HepG2 (cell line): Measurements from ENCODE around the gene NDST1. TPM values are rescaled to one million over a fixed set of nuclear protein-coding genes. Genes with fewer than 3 reads are reported as not detected.

Experiments used
- CENPT ChIP-seq: sonication (generic); formaldehyde crosslinking; IDR thresholded peaks from 2 replicates; pipeline ENCODE4 v1.8.0; 2022; ENCODE audit warnings: low read depth, mild to moderate bottlenecking, moderate library complexity, missing genetic modification reagents
- DZIP1 ChIP-seq: sonication (generic); formaldehyde crosslinking; IDR thresholded peaks from 2 replicates; pipeline ENCODE4 v1.5.0; 2020; ENCODE audit warnings: mild to moderate bottlenecking, missing genetic modification reagents
- MAFK ChIP-seq, 2 experiments: IDR thresholded peaks in 1 of 2; conservative IDR thresholded peaks in 1 of 2; 2 replicates each; pipeline ENCODE4 v1.6.1; 2011; ENCODE audit warnings: improper control_type of control experiment in 2 of 2, low read length in 2 of 2
- MATR3 ChIP-seq: sonication (generic); formaldehyde crosslinking; IDR thresholded peaks from 2 replicates; pipeline ENCODE4 v1.4.0; 2020; ENCODE audit warnings: missing genetic modification reagents
- MAZ ChIP-seq, 2 experiments: sonication (generic) in 1 of 2; formaldehyde crosslinking in 1 of 2; IDR thresholded peaks; 2 replicates each; pipeline versions ENCODE4 v1.5.0 to v1.6.1; 2012 to 2020; ENCODE audit warnings: low read depth in 2 of 2, mild to moderate bottlenecking in 2 of 2, borderline replicate concordance in 1 of 2, improper control_type of control experiment in 1 of 2, low read length in 1 of 2, missing genetic modification reagents in 1 of 2, moderate library complexity in 1 of 2
- MBNL3 ChIP-seq: fragments of 250-450 bp; sonication (Bioruptor Pico); conservative IDR thresholded peaks from 2 replicates; pipeline ENCODE4 v1.8.0; 2022; ENCODE audit warnings: mild to moderate bottlenecking, inconsistent platforms
- MED1 ChIP-seq: sonication (generic); formaldehyde crosslinking; IDR thresholded peaks from 2 replicates; pipeline ENCODE4 v1.4.0; 2020; ENCODE audit warnings: missing genetic modification reagents
- NFE2L1 ChIP-seq: sonication (generic); formaldehyde crosslinking; IDR thresholded peaks from 2 replicates; pipeline ENCODE4 v1.4.0; 2020; ENCODE audit warnings: missing genetic modification reagents, mild to moderate bottlenecking, borderline replicate concordance
- NFIC ChIP-seq: IDR thresholded peaks from 2 replicates; pipeline ENCODE4 v1.6.1; 2012; ENCODE audit warnings: mild to moderate bottlenecking, low read length, inconsistent platforms
- PAX8 ChIP-seq: sonication (generic); formaldehyde crosslinking; IDR thresholded peaks from 2 replicates; pipeline ENCODE4 v1.8.0; 2022; ENCODE audit warnings: mild to moderate bottlenecking, missing genetic modification reagents, borderline replicate concordance
- ZBTB1 ChIP-seq: sonication (generic); formaldehyde crosslinking; IDR thresholded peaks from 2 replicates; pipeline ENCODE4 v1.4.0; 2020; ENCODE audit warnings: missing genetic modification reagents, borderline replicate concordance
- ZBTB10 ChIP-seq: sonication (generic); formaldehyde crosslinking; IDR thresholded peaks from 2 replicates; pipeline ENCODE4 v1.4.0; 2020; ENCODE audit warnings: missing genetic modification reagents, borderline replicate concordance
- ZNF501 ChIP-seq: sonication (generic); formaldehyde crosslinking; IDR thresholded peaks from 2 replicates; pipeline ENCODE4 v1.5.1; 2020; ENCODE audit warnings: mild to moderate bottlenecking, moderate library complexity, missing genetic modification reagents
- ZNF841 ChIP-seq: sonication (generic); formaldehyde crosslinking; IDR thresholded peaks from 2 replicates; pipeline ENCODE4 v1.8.1; 2023; ENCODE audit warnings: missing genetic modification reagents, borderline replicate concordance
- polyA plus RNA-seq, 8 experiments: library from polyadenylated mRNA; depleted of rRNA in 3 of 8; stranded (reverse) in 7 of 8; unstranded in 1 of 8; fragments of >200 nt; fragmentation: Illumina TruSeq in 4 of 8; extraction: Trizol in 4 of 8; gene quantifications; 2 replicates each; pipeline versions ENCODE4 v1.2.1 to v1.2.3, GENCODE V29; 2011 to 2016; ENCODE audit warnings: low read depth in 4 of 8, missing spikeins in 1 of 8, mixed read lengths in 1 of 8; ENCODE audit not compliant: insufficient read depth in 1 of 8
- total RNA-seq, 5 experiments: library from RNA; depleted of rRNA; stranded (reverse); fragments of >200 nt; fragmentation: Illumina TruSeq; extraction: Trizol; gene quantifications; 2 replicates each; pipeline ENCODE4 v1.2.3, GENCODE V29; 2016; ENCODE audit warnings: low read depth in 1 of 5
- TF ChIP-seq, protein P1 (sequence below): sonication (generic); formaldehyde crosslinking; IDR thresholded peaks from 2 replicates; pipeline ENCODE4 v1.5.1; 2020; ENCODE audit warnings: missing genetic modification reagents, mild to moderate bottlenecking, borderline replicate concordance
- TF ChIP-seq, protein P2 (sequence below): sonication (generic); formaldehyde crosslinking; IDR thresholded peaks from 2 replicates; pipeline ENCODE4 v1.5.0; 2020; ENCODE audit warnings: missing genetic modification reagents

The NDST1 gene
- total and polyA plus RNA-seq, 2 of the 13 experiments (the other 11 are each of a cell fraction or from before 2014, with no cell fraction given): 23.8 to 26.2 TPM

DNA sequence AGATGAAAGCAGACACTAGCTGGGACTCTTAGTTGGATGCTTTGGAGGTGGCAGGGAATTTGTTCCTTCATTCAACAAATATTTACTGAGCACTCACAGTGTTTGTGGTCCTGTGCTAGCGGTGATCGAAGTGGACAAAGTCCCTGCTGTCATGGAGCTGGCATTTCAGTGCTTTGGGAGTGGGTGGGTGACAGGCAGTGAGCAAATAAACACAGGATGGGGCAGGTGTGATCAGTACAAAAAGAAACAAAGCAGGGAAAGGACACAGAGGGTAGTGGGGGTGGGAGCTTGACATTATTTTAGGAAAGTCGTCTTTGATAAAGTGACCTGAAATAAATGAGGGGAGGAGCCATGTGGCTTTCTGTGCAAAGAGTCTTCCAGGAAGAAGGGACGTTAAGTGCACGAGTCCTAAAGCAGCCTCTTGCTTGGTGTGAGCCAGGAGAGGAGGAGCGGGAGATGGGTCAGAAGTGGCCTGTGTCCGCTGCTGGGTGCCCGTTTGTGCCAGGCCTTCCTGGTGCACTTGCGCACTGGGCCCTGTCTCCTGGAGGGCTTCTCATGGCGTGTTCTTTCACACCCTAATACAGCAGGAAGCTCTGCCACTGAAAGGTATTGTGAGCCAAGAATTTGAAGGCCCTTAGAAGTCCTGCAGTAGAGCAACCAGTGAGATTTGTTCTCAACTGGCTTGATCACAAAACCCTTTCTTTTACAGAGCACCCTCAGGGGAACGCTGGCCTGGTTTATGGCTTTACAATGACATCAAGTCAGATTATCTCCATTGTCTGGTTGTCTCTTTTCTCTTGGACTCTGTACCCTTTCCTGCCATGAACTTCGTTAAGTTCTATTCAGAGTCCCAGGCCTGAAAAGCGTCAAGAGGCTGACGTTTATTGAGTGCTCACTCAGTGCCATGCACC, 14.8 kb downstream of the NDST1 start (continued):
- TF ChIP-seq, protein P1, sequence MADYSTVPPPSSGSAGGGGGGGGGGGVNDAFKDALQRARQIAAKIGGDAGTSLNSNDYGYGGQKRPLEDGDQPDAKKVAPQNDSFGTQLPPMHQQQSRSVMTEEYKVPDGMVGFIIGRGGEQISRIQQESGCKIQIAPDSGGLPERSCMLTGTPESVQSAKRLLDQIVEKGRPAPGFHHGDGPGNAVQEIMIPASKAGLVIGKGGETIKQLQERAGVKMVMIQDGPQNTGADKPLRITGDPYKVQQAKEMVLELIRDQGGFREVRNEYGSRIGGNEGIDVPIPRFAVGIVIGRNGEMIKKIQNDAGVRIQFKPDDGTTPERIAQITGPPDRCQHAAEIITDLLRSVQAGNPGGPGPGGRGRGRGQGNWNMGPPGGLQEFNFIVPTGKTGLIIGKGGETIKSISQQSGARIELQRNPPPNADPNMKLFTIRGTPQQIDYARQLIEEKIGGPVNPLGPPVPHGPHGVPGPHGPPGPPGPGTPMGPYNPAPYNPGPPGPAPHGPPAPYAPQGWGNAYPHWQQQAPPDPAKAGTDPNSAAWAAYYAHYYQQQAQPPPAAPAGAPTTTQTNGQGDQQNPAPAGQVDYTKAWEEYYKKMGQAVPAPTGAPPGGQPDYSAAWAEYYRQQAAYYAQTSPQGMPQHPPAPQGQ (CRISPR knock-in tag): 0 out of 2 replicates have a peak, but pooled peaks have one; percentile 74
- TF ChIP-seq ZNF841 (CRISPR knock-in tag) (no peak), NFE2L1 (no peak), MBNL3 (no peak), DZIP1 (CRISPR knock-in tag) (no peak), PAX8 (CRISPR knock-in tag) (no peak), MAZ (IDR thresholded peaks at IDR 0.05; ENCODE audit: borderline replicate concordance, low read depth, low read length) (no peak), MAZ (CRISPR knock-in tag; IDR thresholded peaks at IDR 0.05; ENCODE audit: low read depth) (peak; percentile 73), ZBTB1 (CRISPR knock-in tag) (no peak), MATR3 (CRISPR knock-in tag) (no peak), MAFK (conservative IDR thresholded peaks at IDR 0.05 in 1 of 2, IDR thresholded peaks at IDR 0.05 in 1 of 2; ENCODE audit: low read length in 2 of 2) (no peak), ZNF501 (CRISPR knock-in tag) (peak; percentile 64; the same call in 1 of the 2 replicates), ZBTB10 (CRISPR knock-in tag) (peak; percentile 71; the same call in 1 of the 2 replicates), CENPT (no peak), MED1 (CRISPR knock-in tag) (peak; percentile 99), NFIC (peak; percentile 95)
- TF ChIP-seq, protein P2, sequence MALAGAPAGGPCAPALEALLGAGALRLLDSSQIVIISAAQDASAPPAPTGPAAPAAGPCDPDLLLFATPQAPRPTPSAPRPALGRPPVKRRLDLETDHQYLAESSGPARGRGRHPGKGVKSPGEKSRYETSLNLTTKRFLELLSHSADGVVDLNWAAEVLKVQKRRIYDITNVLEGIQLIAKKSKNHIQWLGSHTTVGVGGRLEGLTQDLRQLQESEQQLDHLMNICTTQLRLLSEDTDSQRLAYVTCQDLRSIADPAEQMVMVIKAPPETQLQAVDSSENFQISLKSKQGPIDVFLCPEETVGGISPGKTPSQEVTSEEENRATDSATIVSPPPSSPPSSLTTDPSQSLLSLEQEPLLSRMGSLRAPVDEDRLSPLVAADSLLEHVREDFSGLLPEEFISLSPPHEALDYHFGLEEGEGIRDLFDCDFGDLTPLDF: no peak; the same call in 1 of the 2 replicates
